ENCODE data around the gene KCNB1. TPM values are rescaled to one million over a fixed set of nuclear protein-coding genes. Genes with fewer than 3 reads are reported as not detected.

Gene KCNB1
- total RNA-seq, 4 donors from 2014 or later: 0.29 to 32.5 (median 7.0) TPM

- Histone ChIP-seq H3K27me3 (no peaks in the 10 kb centered on the region), H3K9me3 (no peaks in the 10 kb centered on the region), H3K27ac (no peak overlapping the region), H3K4me1 (no peaks in the 10 kb centered on the region), H3K36me3 (no peaks in the 10 kb centered on the region), H3K4me3 (no peak overlapping the region)
- intact Hi-C loops (cut with DNase I; ENCODE audit: low total_unique reads): no loop called here
- DNase-seq: no peak
- TF ChIP-seq, protein P1, sequence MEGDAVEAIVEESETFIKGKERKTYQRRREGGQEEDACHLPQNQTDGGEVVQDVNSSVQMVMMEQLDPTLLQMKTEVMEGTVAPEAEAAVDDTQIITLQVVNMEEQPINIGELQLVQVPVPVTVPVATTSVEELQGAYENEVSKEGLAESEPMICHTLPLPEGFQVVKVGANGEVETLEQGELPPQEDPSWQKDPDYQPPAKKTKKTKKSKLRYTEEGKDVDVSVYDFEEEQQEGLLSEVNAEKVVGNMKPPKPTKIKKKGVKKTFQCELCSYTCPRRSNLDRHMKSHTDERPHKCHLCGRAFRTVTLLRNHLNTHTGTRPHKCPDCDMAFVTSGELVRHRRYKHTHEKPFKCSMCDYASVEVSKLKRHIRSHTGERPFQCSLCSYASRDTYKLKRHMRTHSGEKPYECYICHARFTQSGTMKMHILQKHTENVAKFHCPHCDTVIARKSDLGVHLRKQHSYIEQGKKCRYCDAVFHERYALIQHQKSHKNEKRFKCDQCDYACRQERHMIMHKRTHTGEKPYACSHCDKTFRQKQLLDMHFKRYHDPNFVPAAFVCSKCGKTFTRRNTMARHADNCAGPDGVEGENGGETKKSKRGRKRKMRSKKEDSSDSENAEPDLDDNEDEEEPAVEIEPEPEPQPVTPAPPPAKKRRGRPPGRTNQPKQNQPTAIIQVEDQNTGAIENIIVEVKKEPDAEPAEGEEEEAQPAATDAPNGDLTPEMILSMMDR (IDR thresholded peaks at IDR 0.05): no peak
- no peak for TF ChIP-seq POLR2A (IDR thresholded peaks at IDR 0.05)
These were observed 16.2 kb downstream of the KCNB1 start for GRCh38 chr20:49466114-49466912.

- intact Hi-C loops (cut with DNase I; ENCODE audit: low total_unique reads): no loop called here
- Histone ChIP-seq H3K27me3 (no peaks in the 10 kb centered on the region), H3K4me1 (no peaks in the 10 kb centered on the region), H3K4me3 (no peak overlapping the region), H3K36me3 (no peaks in the 10 kb centered on the region), H3K9me3 (no peaks in the 10 kb centered on the region), H3K27ac (no peak overlapping the region)
- TF ChIP-seq, protein P1 (IDR thresholded peaks at IDR 0.05): no peak
- no peak for TF ChIP-seq POLR2A (IDR thresholded peaks at IDR 0.05)
- DNase-seq: no peak
These were observed 17.9 kb downstream of the KCNB1 start for GRCh38 chr20:49464556-49464955.

- Histone ChIP-seq H3K27me3 (no peaks in the 10 kb centered on the region), H3K27ac (no peak overlapping the region), H3K36me3 (no peaks in the 10 kb centered on the region), H3K9me3 (no peaks in the 10 kb centered on the region), H3K4me3 (no peak overlapping the region), H3K4me1 (no peaks in the 10 kb centered on the region)
- no peak for TF ChIP-seq POLR2A (IDR thresholded peaks at IDR 0.05)
- TF ChIP-seq, protein P1 (IDR thresholded peaks at IDR 0.05): no peak
- intact Hi-C loops (cut with DNase I; ENCODE audit: low total_unique reads): no loop called here
- no peak for DNase-seq
These were observed 19.8 kb downstream of the KCNB1 start for GRCh38 chr20:49462626-49463025.

GRCh38 chr20:49461894-49462620, 20.4 kb downstream of the KCNB1 start:
- Histone ChIP-seq H3K9me3 (no peaks in the 10 kb centered on the region), H3K36me3 (no peaks in the 10 kb centered on the region), H3K27me3 (no peaks in the 10 kb centered on the region), H3K27ac (no peak overlapping the region), H3K4me3 (no peak overlapping the region), H3K4me1 (no peaks in the 10 kb centered on the region)
- DNase-seq: no peak
- no peak for TF ChIP-seq POLR2A (IDR thresholded peaks at IDR 0.05)
- TF ChIP-seq, protein P1 (IDR thresholded peaks at IDR 0.05): no peak
- intact Hi-C loops (cut with DNase I; ENCODE audit: low total_unique reads): no loop called here

DNA sequence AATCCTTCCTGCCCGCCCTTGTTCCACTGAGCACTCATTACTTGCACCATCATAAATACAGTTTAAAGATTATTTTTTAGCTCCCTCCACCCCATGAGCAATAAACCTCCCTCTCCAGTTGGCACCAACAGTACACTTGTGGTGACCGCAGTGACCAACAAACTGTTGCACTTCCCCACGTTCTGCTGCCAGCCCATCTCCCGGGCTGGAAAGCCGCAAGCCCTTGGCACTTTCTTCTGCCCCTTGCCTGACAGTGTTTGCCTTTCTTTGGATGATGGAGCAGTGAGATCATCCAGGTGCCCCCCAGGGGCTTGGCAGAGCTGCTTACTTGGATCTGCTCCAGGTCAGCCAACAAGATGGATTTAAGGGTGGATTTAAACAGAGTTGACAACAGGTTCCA, 21.6 kb downstream of the KCNB1 start:
- Histone ChIP-seq H3K9me3 (no peaks in the 10 kb centered on the region), H3K27me3 (no peaks in the 10 kb centered on the region), H3K4me3 (no peak overlapping the region), H3K36me3 (no peaks in the 10 kb centered on the region), H3K27ac (no peak overlapping the region), H3K4me1 (no peaks in the 10 kb centered on the region)
- intact Hi-C loops (cut with DNase I; ENCODE audit: low total_unique reads): no loop called here
- TF ChIP-seq, protein P1 (IDR thresholded peaks at IDR 0.05): no peak
- TF ChIP-seq POLR2A (IDR thresholded peaks at IDR 0.05): no peak
- DNase-seq: no peak

All from uterus (tissue), 4 donors.